SK-N-SH (cell line): ENCODE measurements around the gene MS4A10.

ENCODE experiments used
- CHD2 ChIP-seq: fragments of 150-350 bp; IDR thresholded peaks from 2 replicates; pipeline ENCODE4 v1.6.1; 2018; ENCODE audit warnings: low read length; ENCODE audit not compliant: partially characterized antibody
- EP300 ChIP-seq, 2 experiments: IDR thresholded peaks; 2 replicates each; pipeline versions ENCODE4 v1.4.0 to v1.6.1; 2012; ENCODE audit warnings: borderline replicate concordance in 1 of 2, low read depth in 1 of 2, low read length in 1 of 2
- EZH2phosphoT487 ChIP-seq: fragments of 200-600 bp; sonication (generic); IDR thresholded peaks from 2 replicates; pipeline ENCODE4 v1.6.1; 2017; ENCODE audit warnings: low read depth, mixed run types, mild to moderate bottlenecking, antibody characterized with exemption, moderate library complexity, borderline replicate concordance
- FOXJ3 ChIP-seq: sonication (generic); formaldehyde crosslinking; IDR thresholded peaks from 2 replicates; pipeline ENCODE4 v1.5.1; 2020; ENCODE audit warnings: mild to moderate bottlenecking, missing genetic modification reagents
- NFIC ChIP-seq: IDR thresholded peaks from 2 replicates; pipeline ENCODE4 v1.4.0; 2012; ENCODE audit warnings: borderline replicate concordance
- PBX3 ChIP-seq: IDR thresholded peaks from 2 replicates; pipeline ENCODE4; 2012
- POLR2AphosphoS5 ChIP-seq: IDR thresholded peaks from 2 replicates; pipeline ENCODE4 v1.6.1; 2012; ENCODE audit warnings: low read depth, low read length
- RAD21 ChIP-seq: IDR thresholded peaks from 2 replicates; pipeline ENCODE4 v1.6.1; 2012; ENCODE audit warnings: mild to moderate bottlenecking, low read length
- RCOR1 ChIP-seq: fragments of 150-350 bp; IDR thresholded peaks from 2 replicates; pipeline ENCODE4 v1.6.1; 2017; ENCODE audit warnings: antibody characterized with exemption, low read length
- RFX5 ChIP-seq: IDR thresholded peaks from 2 replicates; pipeline ENCODE4 v1.6.1; 2012; ENCODE audit warnings: mild to moderate bottlenecking, improper control_type of control experiment, low read length
- YY1 ChIP-seq: IDR thresholded peaks from 2 replicates; pipeline ENCODE4 v1.4.0; 2012; ENCODE audit warnings: low read depth, mild to moderate bottlenecking
- ZBTB33 ChIP-seq: IDR thresholded peaks from 2 replicates; pipeline ENCODE4 v1.4.0; 2012; ENCODE audit warnings: low read depth, borderline replicate concordance
- TF ChIP-seq, protein P1 (sequence below): fragments of 200-600 bp; sonication (generic); IDR thresholded peaks from 2 replicates; pipeline ENCODE4 v1.6.1; 2017; ENCODE audit warnings: antibody characterized with exemption, mild to moderate bottlenecking, moderate library complexity
- TF ChIP-seq, protein P2 (sequence below): IDR thresholded peaks from 2 replicates; pipeline ENCODE4 v1.4.0; 2012; ENCODE audit warnings: low read depth

GRCh38 chr11:60809691-60810090 is 24.6 kb downstream of the MS4A10 start:
- TF ChIP-seq RAD21 (no peak), ZBTB33 (no peak), EZH2phosphoT487 (no peak), POLR2AphosphoS5 (no peak), NFIC (no peak), YY1 (no peak), PBX3 (no peak), EP300 (IDR thresholded peaks at IDR 0.05; ENCODE audit: borderline replicate concordance in 1 of 2, low read depth in 1 of 2, low read length in 1 of 2) (no peak), RCOR1 (no peak), CHD2 (no peak), FOXJ3 (CRISPR knock-in tag) (no peak), RFX5 (no peak)
- TF ChIP-seq, protein P1, sequence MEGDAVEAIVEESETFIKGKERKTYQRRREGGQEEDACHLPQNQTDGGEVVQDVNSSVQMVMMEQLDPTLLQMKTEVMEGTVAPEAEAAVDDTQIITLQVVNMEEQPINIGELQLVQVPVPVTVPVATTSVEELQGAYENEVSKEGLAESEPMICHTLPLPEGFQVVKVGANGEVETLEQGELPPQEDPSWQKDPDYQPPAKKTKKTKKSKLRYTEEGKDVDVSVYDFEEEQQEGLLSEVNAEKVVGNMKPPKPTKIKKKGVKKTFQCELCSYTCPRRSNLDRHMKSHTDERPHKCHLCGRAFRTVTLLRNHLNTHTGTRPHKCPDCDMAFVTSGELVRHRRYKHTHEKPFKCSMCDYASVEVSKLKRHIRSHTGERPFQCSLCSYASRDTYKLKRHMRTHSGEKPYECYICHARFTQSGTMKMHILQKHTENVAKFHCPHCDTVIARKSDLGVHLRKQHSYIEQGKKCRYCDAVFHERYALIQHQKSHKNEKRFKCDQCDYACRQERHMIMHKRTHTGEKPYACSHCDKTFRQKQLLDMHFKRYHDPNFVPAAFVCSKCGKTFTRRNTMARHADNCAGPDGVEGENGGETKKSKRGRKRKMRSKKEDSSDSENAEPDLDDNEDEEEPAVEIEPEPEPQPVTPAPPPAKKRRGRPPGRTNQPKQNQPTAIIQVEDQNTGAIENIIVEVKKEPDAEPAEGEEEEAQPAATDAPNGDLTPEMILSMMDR: no peak
- TF ChIP-seq, protein P2, sequence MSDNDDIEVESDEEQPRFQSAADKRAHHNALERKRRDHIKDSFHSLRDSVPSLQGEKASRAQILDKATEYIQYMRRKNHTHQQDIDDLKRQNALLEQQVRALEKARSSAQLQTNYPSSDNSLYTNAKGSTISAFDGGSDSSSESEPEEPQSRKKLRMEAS: no peak
